Type B pancreatic cell (in vitro differentiated cells): ENCODE results near the gene AKAP7. TPM values are rescaled to one million over a fixed set of nuclear protein-coding genes. Genes with fewer than 3 reads are reported as not detected.

Experiments
- DNase-seq: peaks from one replicate; pipeline ENCODE4 v3.0.0; 2021; ENCODE audit warnings: mixed read lengths; ENCODE audit not compliant: unreplicated experiment; ENCODE audit errors: extremely low spot score
- H3K27ac Mint-ChIP-seq: 2 replicates; pipeline ENCODE4 v1.8.0; 2021; ENCODE audit warnings: mild to moderate bottlenecking, mixed read lengths
- H3K27me3 Mint-ChIP-seq: 2 replicates; pipeline ENCODE4 v1.8.0; 2021; ENCODE audit warnings: mixed read lengths
- H3K36me3 Mint-ChIP-seq: 2 replicates; pipeline ENCODE4 v1.8.0; 2021; ENCODE audit warnings: mixed read lengths
- H3K4me1 Mint-ChIP-seq: one replicate; pipeline ENCODE4 v1.8.0; 2021; ENCODE audit warnings: mixed read lengths; ENCODE audit not compliant: unreplicated experiment
- H3K4me3 Mint-ChIP-seq: 2 replicates; pipeline ENCODE4 v1.8.0; 2021; ENCODE audit warnings: mild to moderate bottlenecking, mixed read lengths
- H3K9me3 Mint-ChIP-seq: 2 replicates; pipeline ENCODE4 v1.8.0; 2021; ENCODE audit warnings: mixed read lengths
- total RNA-seq: library from RNA; stranded (reverse); gene quantifications from 2 replicates; pipeline ENCODE4 v1.2.1, GENCODE V29; 2021; ENCODE audit warnings: low replicate concordance
- TF ChIP-seq, protein P1 (sequence below): fragments of 200-600 bp; sonication (generic); conservative IDR thresholded peaks from 2 replicates; pipeline ENCODE4 v1.5.0; 2021; ENCODE audit warnings: antibody characterized with exemption, mild to moderate bottlenecking

The AKAP7 gene
- total RNA-seq, 1 donor from 2014 or later: 7.2 TPM

GRCh38 chr6:131116755-131117360 is 18.4 kb upstream of the AKAP7 start:
- no peaks in the 10 kb centered on the region for H3K27me3 Mint-ChIP-seq
- TF ChIP-seq, protein P1, sequence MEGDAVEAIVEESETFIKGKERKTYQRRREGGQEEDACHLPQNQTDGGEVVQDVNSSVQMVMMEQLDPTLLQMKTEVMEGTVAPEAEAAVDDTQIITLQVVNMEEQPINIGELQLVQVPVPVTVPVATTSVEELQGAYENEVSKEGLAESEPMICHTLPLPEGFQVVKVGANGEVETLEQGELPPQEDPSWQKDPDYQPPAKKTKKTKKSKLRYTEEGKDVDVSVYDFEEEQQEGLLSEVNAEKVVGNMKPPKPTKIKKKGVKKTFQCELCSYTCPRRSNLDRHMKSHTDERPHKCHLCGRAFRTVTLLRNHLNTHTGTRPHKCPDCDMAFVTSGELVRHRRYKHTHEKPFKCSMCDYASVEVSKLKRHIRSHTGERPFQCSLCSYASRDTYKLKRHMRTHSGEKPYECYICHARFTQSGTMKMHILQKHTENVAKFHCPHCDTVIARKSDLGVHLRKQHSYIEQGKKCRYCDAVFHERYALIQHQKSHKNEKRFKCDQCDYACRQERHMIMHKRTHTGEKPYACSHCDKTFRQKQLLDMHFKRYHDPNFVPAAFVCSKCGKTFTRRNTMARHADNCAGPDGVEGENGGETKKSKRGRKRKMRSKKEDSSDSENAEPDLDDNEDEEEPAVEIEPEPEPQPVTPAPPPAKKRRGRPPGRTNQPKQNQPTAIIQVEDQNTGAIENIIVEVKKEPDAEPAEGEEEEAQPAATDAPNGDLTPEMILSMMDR: peak; percentile 69
- H3K36me3 Mint-ChIP-seq: no peaks in the 10 kb centered on the region
- DNase-seq: no peak
- no peaks in the 10 kb centered on the region for H3K4me1 Mint-ChIP-seq
- no peak overlapping the region for H3K4me3 Mint-ChIP-seq
- H3K27ac Mint-ChIP-seq: no peak overlapping the region
- H3K9me3 Mint-ChIP-seq: peaks cover 4% of the 10 kb centered on the region

DNA sequence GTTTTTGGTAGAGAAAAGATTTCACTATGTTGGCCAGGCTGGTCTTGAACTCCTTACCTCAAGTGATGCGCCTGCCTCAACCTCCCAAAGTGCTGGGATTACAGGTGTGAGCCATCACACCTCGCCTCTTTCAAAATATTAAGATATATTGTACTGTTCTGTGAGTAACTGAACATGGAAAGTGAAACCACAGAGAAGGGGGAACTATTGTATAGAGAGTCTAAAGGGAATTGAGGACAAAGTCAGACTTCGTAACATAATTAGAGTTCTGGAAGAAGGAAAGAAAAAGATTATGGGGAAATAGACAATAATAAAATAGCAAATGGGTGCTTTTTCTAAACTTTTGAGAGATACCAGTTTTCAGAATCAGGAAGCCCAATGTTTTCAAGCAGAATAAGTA is 17.4 kb upstream of the AKAP7 start:
- TF ChIP-seq, protein P1: no peak
- no peak overlapping the region for H3K4me3 Mint-ChIP-seq
- H3K9me3 Mint-ChIP-seq: peaks cover 4% of the 10 kb centered on the region
- H3K27me3 Mint-ChIP-seq: no peaks in the 10 kb centered on the region
- H3K4me1 Mint-ChIP-seq: no peaks in the 10 kb centered on the region
- no peak for DNase-seq
- H3K27ac Mint-ChIP-seq: no peak overlapping the region
- no peaks in the 10 kb centered on the region for H3K36me3 Mint-ChIP-seq

DNA sequence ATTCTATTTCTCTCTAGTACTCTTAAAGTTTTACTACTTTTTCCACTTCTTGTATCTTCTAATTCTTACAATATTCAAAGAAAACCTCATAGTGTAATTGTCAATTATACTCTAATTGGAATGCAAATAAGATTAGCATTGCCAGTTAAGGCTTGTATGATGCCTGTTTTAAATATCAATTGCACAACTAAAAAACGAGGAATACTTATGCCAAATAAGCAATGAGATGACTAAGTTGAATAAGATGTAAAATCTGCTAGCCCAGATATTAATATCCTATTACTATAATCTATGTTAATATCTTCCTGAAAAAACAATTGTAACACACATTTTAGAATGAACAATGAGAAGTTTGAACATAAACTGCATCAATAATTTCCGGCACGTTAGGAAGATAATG is 13.3 kb upstream of the AKAP7 start:
- H3K27ac Mint-ChIP-seq: no peak overlapping the region
- H3K36me3 Mint-ChIP-seq: no peaks in the 10 kb centered on the region
- H3K27me3 Mint-ChIP-seq: no peaks in the 10 kb centered on the region
- no peak overlapping the region for H3K4me3 Mint-ChIP-seq
- TF ChIP-seq, protein P1: no peak
- peaks cover 4% of the 10 kb centered on the region for H3K4me1 Mint-ChIP-seq
- no peak for DNase-seq
- peaks cover 5% of the 10 kb centered on the region for H3K9me3 Mint-ChIP-seq

GRCh38 chr6:131122516-131122915 is 12.8 kb upstream of the AKAP7 start:
- H3K4me3 Mint-ChIP-seq: no peak overlapping the region
- H3K9me3 Mint-ChIP-seq: peaks cover 5% of the 10 kb centered on the region
- TF ChIP-seq, protein P1: no peak
- H3K4me1 Mint-ChIP-seq: peaks cover 4% of the 10 kb centered on the region
- no peak overlapping the region for H3K27ac Mint-ChIP-seq
- no peak for DNase-seq
- no peaks in the 10 kb centered on the region for H3K36me3 Mint-ChIP-seq
- no peaks in the 10 kb centered on the region for H3K27me3 Mint-ChIP-seq

DNA sequence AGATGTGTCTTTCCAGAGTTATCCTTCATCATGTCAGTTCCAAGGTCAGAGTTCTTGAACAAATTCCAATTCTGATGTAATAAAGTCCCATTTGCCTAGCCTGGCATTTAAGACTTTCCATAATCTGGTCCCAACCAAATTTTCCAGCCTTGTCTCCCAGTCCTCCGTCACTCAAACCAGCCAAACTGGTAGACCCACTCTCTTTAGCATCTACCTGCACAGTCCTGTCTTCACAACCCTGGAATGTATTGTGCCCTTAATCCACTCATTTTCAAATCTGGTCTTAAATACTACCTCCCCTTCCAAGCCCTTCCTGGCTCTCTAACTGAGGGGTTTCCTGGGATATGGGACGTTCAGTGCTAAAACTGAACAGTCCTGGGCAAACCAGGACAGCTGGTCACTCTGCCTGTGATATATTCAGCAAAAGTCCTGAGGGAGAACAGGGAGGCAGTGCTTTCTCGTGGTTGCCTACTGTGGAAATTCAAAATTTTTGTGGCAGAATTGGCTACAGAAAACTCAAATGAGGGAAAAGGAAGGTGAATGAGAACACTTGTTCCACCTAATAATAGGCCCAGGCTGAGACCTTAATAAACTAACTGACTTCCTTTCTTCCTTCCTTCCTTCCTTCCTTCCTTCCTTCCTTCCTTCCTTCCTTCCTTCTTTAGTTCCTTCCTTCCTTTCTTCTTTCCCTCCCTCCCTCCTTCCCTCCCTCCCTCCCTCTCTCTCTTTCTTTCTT is 10.8 kb upstream of the AKAP7 start:
- H3K36me3 Mint-ChIP-seq: no peaks in the 10 kb centered on the region
- H3K27ac Mint-ChIP-seq: no peak overlapping the region
- H3K9me3 Mint-ChIP-seq: peaks cover 5% of the 10 kb centered on the region
- DNase-seq: no peak
- peaks cover 5% of the 10 kb centered on the region for H3K4me1 Mint-ChIP-seq
- TF ChIP-seq, protein P1: no peak
- no peaks in the 10 kb centered on the region for H3K27me3 Mint-ChIP-seq
- no peak overlapping the region for H3K4me3 Mint-ChIP-seq
